ENCODE results near the gene TAPT1. TPM values are rescaled to one million over a fixed set of nuclear protein-coding genes. Genes with fewer than 3 reads are reported as not detected.

Gene TAPT1
- total and polyA plus RNA-seq, 9 of the 15 experiments (the other 6 are each of a cell fraction or from before 2014, with no cell fraction given) = 1.6 to 36.7 (median 20.7) TPM

- TF ChIP-seq, protein P1, sequence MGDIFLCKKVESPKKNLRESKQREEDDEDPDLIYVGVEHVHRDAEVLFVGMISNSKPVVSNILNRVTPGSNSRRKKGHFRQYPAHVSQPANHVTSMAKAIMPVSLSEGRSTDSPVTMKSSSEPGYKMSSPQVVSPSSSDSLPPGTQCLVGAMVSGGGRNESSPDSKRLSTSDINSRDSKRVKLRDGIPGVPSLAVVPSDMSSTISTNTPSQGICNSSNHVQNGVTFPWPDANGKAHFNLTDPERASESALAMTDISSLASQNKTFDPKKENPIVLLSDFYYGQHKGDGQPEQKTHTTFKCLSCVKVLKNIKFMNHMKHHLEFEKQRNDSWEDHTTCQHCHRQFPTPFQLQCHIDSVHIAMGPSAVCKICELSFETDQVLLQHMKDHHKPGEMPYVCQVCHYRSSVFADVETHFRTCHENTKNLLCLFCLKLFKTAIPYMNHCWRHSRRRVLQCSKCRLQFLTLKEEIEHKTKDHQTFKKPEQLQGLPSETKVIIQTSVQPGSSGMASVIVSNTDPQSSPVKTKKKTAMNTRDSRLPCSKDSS (IDR thresholded peaks at IDR 0.05; ENCODE audit: low read depth, partially characterized antibody) = no peak
- TF ChIP-seq ZNF134 (CRISPR knock-in tag; conservative IDR thresholded peaks at IDR 0.05) = no peak
- TF ChIP-seq TEAD1 (CRISPR knock-in tag; IDR thresholded peaks at IDR 0.05) = no peak
- no peak for TF ChIP-seq ZNF121 (CRISPR knock-in tag; conservative IDR thresholded peaks at IDR 0.05)
- no peak for TF ChIP-seq ETV6 (IDR thresholded peaks at IDR 0.05; ENCODE audit: borderline replicate concordance in 1 of 2, low read depth in 2 of 2, low read length in 1 of 2)
- no peak for TF ChIP-seq ETV6 (CRISPR knock-in tag; IDR thresholded peaks at IDR 0.05; ENCODE audit: borderline replicate concordance)
- no peak for TF ChIP-seq LARP7 (IDR thresholded peaks at IDR 0.05)
- no peak for TF ChIP-seq ELF1 (tag; IDR thresholded peaks at IDR 0.05)
- no TSS peak for BruUV-seq (replicated peaks)
- no peaks in the 10 kb centered on the region for H3K9me1 ChIP-seq (ENCODE audit: control insufficient read depth, insufficient read depth, low read length)
- no peak for ATAC-seq
- DNase-seq (ENCODE audit: extremely low read depth in 1 of 4, low spot score in 3 of 4) = no peak
- H3K79me2 ChIP-seq (ENCODE audit: control insufficient read depth, insufficient read depth, low read length) = no peaks in the 10 kb centered on the region
- ChIA-PET CTCF (ENCODE audit: low intra/inter-chr PET ratio) (no interaction called here), POLR2A (no interaction called here)
- no peaks in the 10 kb centered on the region; the same call in 1 of the 2 replicates for H4K20me1 ChIP-seq (replicated peaks; ENCODE audit: control insufficient read depth, insufficient read depth, low read length)
- no peaks in the 10 kb centered on the region for H3K27me3 ChIP-seq (ENCODE audit: control insufficient read depth in 2 of 2, insufficient read depth in 2 of 2, low read length in 2 of 2)
- no peak overlapping the region for H2AFZ ChIP-seq (ENCODE audit: low read depth, low read length)
- intact Hi-C loops (cut with micrococcal nuclease) (no loop called here), in situ Hi-C loops (cut with MboI) (no loop called here)
- H3K4me2 ChIP-seq (ENCODE audit: insufficient read depth, low read length) = no peak overlapping the region
- H3K27ac ChIP-seq (ENCODE audit: extremely low read depth, low read depth, low read length) = no peak overlapping the region
- no peaks in the 10 kb centered on the region for H3K4me1 ChIP-seq (replicated peaks in 1 of 2; ENCODE audit: control insufficient read depth in 2 of 2, insufficient read depth in 2 of 2, low read length in 2 of 2)
- 25% methylated on average over 9 of the region's 9 CpGs for WGBS (ENCODE audit: insufficient coverage, low coverage, missing lambda C conversion rate)
- no peaks in the 10 kb centered on the region; the same call in 2 of the 3 replicates for H3K36me3 ChIP-seq (ENCODE audit: control insufficient read depth, insufficient read depth, low read length)
- no peak overlapping the region for H3K4me3 ChIP-seq
- H3K9me3 ChIP-seq (replicated peaks; ENCODE audit: control insufficient read depth, insufficient read depth, low read depth, low read length) = no peaks in the 10 kb centered on the region
- no peak for FAIRE-seq
- no peak overlapping the region for H3K9ac ChIP-seq (ENCODE audit: insufficient read depth in 1 of 2, low read depth in 2 of 2, low read length in 2 of 2)
These were observed 70.6 kb downstream of the TAPT1 start for GRCh38 chr4:16155528-16156169.

Measured in K562 (cell line).